Neural cell (in vitro differentiated cells): ENCODE data around the gene ANTXR1.

Experiments
- EP300 ChIP-seq: fragments of 450-650 bp; conservative IDR thresholded peaks from 2 replicates; pipeline ENCODE4 v1.6.1; 2014; ENCODE audit warnings: antibody characterized with exemption, mild to moderate bottlenecking, moderate library complexity; ENCODE audit not compliant: poor library complexity, severe bottlenecking
- MXI1 ChIP-seq: fragments of 450-650 bp; conservative IDR thresholded peaks from 2 replicates; pipeline ENCODE4 v1.6.1; 2014; ENCODE audit warnings: antibody characterized with exemption, mild to moderate bottlenecking; ENCODE audit not compliant: poor library complexity, severe bottlenecking
- POLR2AphosphoS5 ChIP-seq: IDR thresholded peaks from 2 replicates; pipeline ENCODE4 v1.6.1; 2012
- REST ChIP-seq: IDR thresholded peaks from 2 replicates; pipeline ENCODE4 v1.6.1; 2012; ENCODE audit warnings: borderline replicate concordance
- TAF1 ChIP-seq: IDR thresholded peaks from 2 replicates; pipeline ENCODE4 v1.6.1; 2012; ENCODE audit warnings: low read depth
- TF ChIP-seq, protein P1 (sequence below): fragments of 450-650 bp; IDR thresholded peaks from 2 replicates; pipeline ENCODE4 v1.5.1; 2014; ENCODE audit warnings: antibody characterized with exemption, mild to moderate bottlenecking, moderate library complexity; ENCODE audit not compliant: poor library complexity, severe bottlenecking

GRCh38 chr2:69032336-69032735 is 19.4 kb downstream of the ANTXR1 start:
- TF ChIP-seq, protein P1, sequence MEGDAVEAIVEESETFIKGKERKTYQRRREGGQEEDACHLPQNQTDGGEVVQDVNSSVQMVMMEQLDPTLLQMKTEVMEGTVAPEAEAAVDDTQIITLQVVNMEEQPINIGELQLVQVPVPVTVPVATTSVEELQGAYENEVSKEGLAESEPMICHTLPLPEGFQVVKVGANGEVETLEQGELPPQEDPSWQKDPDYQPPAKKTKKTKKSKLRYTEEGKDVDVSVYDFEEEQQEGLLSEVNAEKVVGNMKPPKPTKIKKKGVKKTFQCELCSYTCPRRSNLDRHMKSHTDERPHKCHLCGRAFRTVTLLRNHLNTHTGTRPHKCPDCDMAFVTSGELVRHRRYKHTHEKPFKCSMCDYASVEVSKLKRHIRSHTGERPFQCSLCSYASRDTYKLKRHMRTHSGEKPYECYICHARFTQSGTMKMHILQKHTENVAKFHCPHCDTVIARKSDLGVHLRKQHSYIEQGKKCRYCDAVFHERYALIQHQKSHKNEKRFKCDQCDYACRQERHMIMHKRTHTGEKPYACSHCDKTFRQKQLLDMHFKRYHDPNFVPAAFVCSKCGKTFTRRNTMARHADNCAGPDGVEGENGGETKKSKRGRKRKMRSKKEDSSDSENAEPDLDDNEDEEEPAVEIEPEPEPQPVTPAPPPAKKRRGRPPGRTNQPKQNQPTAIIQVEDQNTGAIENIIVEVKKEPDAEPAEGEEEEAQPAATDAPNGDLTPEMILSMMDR: no peak
- TF ChIP-seq REST (no peak), MXI1 (no peak), EP300 (no peak), POLR2AphosphoS5 (no peak), TAF1 (no peak)
